Measurements from ENCODE around the gene CYB5R3.

GRCh38 chr22:42585096-42585495 is 64.1 kb downstream of the CYB5R3 start:
- TF ChIP-seq CTCF (IDR thresholded peaks at IDR 0.05; ENCODE audit: extremely low read depth in 1 of 2, insufficient read depth in 1 of 2, low read depth in 1 of 2, low read length in 2 of 2) (no peak), POLR2A (IDR thresholded peaks at IDR 0.05; ENCODE audit: low read depth, low read length) (no peak), MYC (IDR thresholded peaks at IDR 0.05; ENCODE audit: low read depth, low read length) (no peak)

Measured in endothelial cell of umbilical vein (primary cell).